GM12801 (cell line): ENCODE results near the gene POU2F1.

Source experiments
- TF ChIP-seq, protein P1 (sequence below): IDR thresholded peaks from one replicate; pipeline ENCODE4 v1.5.1; 2011; ENCODE audit warnings: control low read depth; ENCODE audit not compliant: insufficient read length; ENCODE audit errors: extremely low read depth

The POU2F1 gene

DNA sequence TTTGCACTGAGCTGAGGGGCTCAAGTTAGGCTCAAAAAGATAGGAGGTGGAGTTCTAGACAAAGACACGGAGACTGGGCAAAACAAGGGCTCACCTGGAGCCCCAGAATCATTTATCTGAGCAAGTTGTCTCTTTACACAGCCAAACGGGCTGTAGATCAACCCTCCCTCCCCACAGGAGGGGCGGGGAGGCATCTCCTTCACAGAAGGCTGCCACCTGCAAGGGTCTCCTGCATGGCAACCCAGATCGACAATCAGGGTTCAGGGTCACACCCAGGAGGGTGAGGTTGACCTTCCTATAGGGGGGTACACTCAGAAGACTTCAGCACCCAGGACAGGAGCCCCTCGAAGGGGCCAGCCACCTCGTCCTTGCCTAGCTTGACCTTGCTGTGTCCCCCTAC is 213.6 kb downstream of the POU2F1 start:
- TF ChIP-seq, protein P1, sequence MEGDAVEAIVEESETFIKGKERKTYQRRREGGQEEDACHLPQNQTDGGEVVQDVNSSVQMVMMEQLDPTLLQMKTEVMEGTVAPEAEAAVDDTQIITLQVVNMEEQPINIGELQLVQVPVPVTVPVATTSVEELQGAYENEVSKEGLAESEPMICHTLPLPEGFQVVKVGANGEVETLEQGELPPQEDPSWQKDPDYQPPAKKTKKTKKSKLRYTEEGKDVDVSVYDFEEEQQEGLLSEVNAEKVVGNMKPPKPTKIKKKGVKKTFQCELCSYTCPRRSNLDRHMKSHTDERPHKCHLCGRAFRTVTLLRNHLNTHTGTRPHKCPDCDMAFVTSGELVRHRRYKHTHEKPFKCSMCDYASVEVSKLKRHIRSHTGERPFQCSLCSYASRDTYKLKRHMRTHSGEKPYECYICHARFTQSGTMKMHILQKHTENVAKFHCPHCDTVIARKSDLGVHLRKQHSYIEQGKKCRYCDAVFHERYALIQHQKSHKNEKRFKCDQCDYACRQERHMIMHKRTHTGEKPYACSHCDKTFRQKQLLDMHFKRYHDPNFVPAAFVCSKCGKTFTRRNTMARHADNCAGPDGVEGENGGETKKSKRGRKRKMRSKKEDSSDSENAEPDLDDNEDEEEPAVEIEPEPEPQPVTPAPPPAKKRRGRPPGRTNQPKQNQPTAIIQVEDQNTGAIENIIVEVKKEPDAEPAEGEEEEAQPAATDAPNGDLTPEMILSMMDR, result no peak

DNA sequence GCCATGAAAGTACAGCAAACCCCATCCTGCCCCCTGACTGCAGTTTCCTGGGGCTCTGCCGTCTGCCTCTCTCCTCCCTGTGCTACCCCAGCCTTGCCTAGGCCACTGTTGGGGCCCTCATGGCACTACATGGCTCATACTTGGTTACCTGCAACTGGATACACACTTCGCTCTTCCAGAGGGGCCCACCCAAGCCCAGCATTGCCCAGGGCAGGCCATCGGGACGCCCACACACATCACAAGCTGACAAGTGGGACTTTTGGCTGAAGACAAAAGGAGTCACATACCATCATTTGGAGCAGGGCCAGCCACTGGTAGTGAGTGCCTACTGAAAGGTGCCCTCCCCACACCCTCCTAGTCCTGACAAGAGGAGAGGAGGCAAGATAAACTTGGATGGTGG is 214.8 kb downstream of the POU2F1 start:
- TF ChIP-seq, protein P1, result no peak

DNA sequence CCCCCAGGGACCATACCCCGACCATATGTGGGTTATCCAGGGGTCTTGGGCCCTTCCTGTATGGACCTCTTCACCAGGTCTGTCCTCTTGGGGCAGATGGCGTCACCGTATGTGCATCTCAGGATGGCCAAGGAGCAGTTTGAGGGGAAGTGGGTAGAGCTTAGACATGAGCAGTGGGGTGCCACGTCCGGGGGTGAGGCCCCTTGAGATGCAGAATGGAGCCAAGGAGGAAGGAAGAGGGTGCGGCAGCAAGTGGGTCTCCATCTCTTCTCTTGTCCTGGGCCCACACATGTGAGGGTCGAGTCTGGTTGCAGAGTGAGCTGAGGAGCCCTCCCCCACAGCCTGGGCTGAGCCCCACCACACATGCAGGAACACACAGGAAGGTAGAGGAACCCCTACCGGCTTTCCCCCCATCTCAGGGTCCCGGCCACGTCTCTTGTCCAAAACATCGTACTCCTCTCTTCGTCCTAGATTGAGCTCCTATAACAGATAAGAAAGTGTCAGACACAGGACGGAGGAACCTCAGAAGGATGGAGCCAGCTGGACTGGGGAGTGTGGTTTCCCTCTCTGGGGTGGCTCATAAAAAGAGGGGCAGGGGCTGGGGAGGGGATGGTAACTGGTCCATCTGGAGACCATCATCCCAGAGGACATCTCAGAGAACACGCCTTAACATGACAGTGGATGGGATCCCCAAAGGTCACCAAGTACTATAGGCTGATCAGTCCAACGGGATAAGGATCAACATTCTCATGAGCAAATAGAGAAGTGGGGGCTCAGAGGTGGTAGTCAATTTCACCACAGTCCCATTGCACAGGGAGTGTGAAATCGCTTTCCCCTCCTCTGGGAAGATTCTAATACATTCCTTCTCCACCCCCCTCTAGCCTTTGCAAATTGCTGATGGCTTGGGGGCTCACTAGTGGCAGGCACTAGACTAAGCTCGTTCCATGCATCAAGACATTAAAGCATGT is 217.8 kb downstream of the POU2F1 start:
- TF ChIP-seq, protein P1, result no peak

DNA sequence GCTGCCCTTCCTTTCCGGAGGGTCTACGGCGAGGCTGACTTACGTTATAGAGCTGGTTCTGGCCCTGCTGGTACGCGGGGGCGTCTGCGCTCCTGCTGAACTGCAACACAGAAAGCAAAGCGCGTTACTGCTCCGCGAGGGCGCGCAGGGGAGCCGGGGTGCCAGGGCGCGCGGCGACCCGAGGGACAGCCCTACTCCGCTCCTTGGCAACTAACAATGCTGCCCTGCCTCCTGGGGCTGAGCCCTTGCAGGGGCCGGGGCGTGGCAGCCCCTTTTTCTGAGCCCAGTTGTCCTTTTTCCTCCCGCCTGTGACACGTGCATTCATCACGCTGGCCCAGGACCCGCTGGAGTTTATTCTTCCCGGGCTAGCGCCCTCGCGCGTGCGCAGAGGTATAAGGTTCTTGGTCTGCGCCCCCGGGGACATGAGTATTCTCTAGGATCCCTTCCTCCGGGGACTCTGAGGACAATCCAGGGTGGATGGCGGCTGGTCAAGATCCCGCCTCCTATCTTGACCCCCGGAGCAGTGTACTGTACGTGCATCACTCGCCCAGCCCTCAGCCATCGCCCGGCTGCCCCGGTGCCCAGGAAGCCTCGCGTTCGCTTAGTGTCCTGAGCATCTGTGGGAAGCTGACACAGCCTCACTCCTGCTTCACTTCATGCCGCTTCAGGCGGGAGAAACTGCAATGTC is 218.8 kb downstream of the POU2F1 start:
- TF ChIP-seq, protein P1, result no peak

DNA sequence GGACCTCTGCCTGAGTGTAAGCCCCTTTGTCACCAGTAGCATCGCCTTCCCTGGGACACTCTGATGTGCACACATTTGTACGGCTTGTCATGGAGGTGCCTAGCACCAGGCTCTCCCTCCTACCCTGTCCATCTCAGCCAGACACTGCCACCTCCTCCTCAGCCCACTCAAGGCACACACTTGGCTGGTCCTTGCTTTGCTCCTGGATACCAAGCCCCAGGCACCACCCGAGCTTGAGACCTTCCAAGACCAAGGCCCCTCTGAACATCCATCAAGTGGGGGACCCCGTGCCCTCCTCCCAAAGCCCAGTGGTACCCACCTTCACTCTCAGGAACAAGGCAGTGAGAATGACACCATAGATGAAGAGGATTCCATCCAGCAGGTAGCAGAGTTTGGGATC is 219.7 kb downstream of the POU2F1 start:
- TF ChIP-seq, protein P1, result no peak

DNA sequence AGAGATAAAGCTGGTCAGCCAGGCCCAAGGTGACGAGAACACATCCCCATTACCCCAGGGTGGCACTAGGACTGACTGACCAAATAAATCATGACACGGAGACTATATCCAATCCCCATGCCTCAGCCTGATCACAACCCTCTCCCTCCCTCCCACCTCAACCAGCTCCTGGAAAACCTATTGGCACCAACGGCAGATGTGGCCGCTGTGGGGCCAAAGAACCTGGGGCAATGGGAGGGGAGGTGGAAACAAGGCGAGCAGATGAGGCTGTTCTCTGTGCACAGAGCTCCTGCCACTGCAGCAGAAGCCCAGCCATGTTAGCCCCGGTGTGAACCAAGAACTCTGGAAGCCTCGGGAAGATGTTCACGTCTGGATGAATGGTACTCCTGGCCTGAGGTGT is 220.1 kb downstream of the POU2F1 start:
- TF ChIP-seq, protein P1, result no peak

DNA sequence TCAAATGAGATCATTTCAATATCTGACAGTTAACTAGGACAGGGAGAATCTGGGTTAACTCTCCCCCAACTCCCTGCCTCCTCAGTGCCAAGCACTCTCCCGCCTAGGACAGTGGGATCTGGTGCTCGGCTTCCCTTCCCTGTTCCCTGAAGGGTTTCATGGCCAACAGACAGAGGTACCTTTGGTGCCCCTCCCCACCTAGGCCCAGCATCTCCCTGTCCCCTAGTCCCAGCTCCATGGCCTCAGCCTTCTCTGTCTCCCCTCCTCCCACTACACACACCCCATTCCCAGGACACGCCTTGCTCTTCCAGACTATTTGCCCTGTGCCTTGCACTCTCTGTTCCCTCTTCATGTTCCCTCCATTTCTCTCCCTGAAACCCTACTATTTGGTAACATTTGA is 220.5 kb downstream of the POU2F1 start:
- TF ChIP-seq, protein P1, result no peak
